Pons (tissue), 1 donor: ENCODE results near the gene CWC25.
"Not testable (repeated sequence)": the region's sequence is repeated elsewhere in the genome, so short reads cannot be mapped to it uniquely, and the experiment has no call there.

Experiments
- DNase-seq: peaks from one replicate; pipeline ENCODE4 v3.0.0-alpha.2; 2016; ENCODE audit warnings: low spot score

The CWC25 gene

DNA sequence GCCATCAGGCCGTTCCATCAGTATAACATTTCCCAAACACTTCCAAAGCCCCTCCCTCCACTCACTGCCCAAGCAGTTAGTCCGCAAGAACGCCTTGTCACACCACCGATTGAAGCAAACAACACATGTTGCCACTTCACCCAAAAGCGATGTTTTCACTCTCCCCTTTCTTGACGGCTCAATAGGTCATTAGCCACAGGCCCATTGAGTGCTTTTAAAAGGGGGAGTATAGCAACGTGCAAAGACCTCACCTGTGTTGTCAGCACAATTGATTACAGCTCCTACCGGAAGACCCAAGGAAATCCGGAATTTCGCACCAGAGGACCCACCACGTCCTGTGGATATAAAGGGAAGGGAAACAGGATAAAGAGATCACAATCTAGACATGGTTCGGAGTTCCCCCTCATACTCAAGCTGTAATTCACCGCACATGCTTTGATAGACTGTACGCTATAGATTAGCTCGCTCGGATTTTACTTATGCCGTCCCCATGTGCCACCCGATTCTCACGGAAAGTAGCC lies 27.7 kb upstream of the CWC25 start:
- DNase-seq, result no peak

- no peak for DNase-seq
Observed at GRCh38 chr17:38851434-38851833, 26.3 kb upstream of the CWC25 start.

DNA sequence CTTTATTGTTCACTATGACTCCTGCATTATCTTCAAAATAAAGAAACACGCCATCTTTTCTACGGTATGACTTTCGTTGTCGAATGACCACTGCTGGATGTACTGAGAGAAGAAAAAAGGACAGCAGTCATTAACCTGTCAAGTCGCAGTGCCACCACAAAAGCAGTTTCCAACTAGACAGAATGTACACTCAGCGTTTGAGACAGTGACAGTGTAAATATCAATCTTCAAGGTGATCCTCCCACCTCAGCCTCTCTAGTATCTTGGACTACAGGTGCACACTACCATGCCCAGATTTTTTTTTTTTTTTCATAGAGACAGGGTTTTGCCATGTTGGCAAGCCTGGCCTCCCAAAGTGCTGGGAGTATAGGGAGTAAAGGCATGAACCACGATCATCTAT lies 25.3 kb upstream of the CWC25 start:
- DNase-seq, result no peak

- DNase-seq, result no peak
Observed at GRCh38 chr17:38848939-38849605, 24.0 kb upstream of the CWC25 start.

- no peak for DNase-seq
Observed at GRCh38 chr17:38848557-38848891, 23.4 kb upstream of the CWC25 start.

DNA sequence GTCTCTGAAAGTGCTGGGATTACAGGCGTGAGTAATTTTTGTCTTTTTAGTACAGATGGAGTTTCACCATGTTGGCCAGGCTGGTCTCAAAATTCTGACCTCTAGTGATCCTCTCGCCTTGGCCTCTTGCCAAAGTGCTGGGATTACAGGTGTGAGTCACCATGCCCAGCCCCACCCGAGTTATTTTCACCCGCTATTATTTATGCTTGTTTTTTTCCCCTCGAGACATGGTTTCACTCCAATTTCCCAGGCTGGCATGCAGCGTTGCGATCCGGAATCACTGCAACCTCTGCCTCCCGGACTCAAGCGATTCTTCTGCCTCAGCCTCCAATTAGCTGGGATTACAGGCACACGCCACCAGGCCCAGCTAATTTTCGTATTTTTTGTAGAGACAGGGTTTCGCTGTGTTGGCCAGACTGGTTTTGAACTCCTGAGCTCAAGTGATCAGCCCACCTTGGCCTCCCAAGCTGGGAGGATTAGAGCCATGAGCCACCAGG lies 19.2 kb upstream of the CWC25 start:
- no peak for DNase-seq

DNA sequence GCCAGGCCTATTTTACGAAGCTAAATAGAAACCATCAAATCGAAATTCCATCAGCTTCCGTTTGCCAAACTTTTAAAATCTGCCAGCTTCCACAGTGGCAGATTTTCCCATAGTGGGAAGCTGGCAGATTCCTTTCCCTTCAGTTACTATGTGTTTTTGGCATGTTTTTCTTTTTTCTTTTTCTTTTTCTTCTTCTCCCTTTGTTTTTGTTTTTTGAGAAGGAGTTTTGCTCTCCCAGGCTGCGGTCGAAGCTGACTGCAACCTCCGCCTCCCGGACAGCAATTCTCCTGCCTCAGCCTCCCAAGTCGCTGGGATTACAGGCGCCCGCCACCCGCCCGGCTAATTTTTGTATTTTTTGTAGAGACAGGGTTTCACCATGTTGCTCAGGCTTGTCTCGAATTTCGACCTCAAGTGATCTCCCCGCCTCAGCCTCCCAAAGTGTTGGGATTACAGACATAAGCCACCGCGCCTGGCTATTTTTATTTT lies 684 bp upstream of the CWC25 start:
- no peak for DNase-seq

DNA sequence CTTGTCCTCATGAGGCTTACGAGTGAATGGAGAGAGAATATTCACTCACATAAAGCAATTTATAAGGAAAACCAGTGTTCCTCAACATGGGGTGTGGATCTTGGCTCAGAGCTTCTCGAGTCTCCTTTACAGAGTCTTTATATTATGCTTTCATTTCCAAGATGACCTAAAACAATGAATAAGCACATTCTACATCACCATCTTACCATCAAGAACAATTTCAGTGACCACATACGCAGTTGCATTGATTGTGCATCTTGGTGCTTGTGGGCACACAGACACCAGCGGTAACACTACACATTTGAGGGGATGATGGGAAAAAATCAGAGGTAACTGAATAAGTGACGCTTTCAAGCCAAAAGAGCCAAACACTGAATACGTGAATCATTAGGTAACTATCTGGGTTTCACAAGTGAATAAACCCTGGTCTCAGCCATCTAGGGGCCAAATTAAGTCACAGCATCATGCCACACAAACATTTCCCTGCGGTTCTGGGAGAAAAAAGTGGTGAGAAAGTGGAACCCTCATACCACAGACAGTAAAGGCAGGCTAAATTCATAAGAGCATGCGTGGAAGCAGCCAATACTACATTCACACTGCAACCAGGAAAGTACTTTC lies 9.4 kb downstream of the CWC25 start:
- no peak for DNase-seq

DNA sequence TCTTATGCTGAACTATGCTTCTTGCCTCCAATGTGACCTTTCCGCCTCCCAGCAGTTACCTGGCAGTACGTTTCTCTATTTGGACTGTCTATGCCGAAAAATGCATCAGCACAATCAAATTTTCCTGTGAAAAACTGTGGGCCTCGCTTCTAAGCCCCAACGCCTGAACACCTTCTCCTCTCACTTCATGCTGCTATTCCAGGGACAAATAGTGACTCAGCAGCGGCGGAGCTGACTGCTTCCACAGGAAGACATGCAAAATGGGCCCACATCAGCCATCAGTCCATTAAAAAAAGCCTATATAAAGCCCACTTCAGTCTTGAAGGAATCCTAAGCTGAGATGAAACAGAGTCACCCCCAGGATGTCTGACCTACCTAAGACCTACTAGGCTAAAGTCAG lies 15.3 kb downstream of the CWC25 start:
- DNase-seq, result no peak

DNA sequence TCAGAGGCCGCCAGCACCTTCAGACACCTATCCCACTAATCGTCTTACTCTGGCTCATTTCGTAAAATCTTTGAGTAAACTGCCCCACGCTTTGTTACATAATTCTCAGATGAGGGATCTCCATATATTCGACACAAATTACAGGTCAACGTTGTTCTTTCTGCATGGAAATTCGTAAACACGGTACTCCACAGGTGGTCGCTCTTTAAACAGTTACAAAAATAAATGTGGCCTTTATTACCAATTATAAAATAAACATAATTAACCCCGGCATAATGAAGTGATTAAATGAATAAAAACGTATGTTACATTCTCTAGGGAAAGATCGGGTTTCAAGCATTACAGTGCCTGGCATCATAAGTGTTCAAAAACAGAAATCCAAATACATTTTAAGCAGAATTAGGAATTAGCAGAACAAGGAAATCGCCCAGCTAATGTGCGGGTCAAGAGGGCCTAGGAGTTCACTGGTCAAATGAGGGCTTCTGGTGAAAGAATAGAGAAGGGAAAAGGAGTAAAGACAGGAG lies 24.8 kb downstream of the CWC25 start:
- no peak for DNase-seq

- DNase-seq, result peak; percentile 95
Observed at GRCh38 chr17:38799501-38800236, 25.5 kb downstream of the CWC25 start, which contains the start of gene PIP4K2B. Gene PIP4K2B (minus strand): TSS chr17:38799556. CDS start chr17:38799424, 132 bp downstream.

- DNase-seq, result peak; percentile 45
Observed at GRCh38 chr17:38798614-38799500, 26.3 kb downstream of the CWC25 start.

GRCh38 chr17:38797828-38798227 lies 27.3 kb downstream of the CWC25 start:
- no peak for DNase-seq

DNA sequence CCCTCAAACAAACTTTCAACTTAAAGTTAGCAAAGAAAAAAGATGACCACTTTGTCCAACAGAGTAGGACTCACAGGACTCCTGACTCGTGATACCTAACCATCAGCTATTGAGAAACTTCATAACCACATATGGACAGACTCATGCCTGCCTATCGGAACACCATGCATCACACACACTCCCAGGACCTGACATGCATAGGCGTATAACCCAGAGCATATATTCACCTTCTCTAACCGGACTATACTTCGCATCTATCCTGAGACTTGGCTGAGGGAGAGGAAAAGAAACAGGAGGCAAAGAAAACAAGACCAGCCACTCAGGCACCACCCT lies 28.0 kb downstream of the CWC25 start:
- no peak for DNase-seq

- DNase-seq, result no peak
Observed at GRCh38 chr17:38796451-38797157, 28.5 kb downstream of the CWC25 start.

GRCh38 chr17:38794221-38794620 lies 30.9 kb downstream of the CWC25 start:
- no peak for DNase-seq

DNA sequence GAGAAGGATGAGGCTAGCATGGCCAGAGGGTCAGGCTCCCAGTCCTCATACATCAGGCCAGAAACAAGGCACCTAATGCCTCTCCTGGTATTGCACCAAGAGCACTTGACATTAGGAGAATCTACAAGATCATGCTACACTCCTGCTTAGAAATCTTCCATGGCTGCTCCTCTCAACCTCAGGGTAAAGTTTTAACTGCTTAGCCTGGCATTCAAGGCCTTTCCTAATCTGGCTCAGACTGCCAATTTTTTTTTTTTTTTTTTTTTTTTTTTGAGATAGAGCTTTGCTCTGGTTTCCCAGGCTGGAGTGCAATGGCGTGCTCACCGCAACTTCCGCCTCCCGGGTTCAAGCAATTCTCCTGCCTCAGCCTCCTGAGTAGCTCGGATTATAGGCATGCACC lies 34.0 kb downstream of the CWC25 start:
- no peak for DNase-seq

DNA sequence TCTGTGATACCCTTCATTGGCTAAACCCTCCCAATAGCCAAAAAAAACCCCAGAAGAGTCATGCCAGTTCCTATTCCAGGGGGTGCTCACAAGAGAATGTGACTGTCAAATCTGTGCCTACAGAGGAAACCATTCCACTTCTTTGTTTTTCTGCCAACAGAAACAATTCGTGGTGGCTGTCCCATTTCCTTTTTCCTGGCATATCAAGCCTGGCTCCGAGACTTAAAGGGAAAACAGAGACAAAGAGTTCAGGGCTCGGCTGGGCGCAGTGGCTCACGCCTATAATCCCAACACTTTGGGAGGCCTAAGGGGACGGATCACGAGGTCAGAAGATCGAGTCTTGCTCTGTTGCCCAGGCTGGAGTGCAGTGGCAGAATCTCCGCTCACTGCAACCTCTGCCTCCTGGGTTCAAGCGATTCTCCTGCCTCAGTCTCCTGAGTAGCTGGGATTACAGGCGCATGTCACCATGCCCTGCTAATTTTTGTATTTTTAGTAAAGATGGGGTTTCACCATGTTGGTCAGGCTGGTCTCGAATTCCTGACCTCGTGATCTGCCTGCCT lies 34.9 kb downstream of the CWC25 start:
- DNase-seq, result not testable (repeated sequence)

DNA sequence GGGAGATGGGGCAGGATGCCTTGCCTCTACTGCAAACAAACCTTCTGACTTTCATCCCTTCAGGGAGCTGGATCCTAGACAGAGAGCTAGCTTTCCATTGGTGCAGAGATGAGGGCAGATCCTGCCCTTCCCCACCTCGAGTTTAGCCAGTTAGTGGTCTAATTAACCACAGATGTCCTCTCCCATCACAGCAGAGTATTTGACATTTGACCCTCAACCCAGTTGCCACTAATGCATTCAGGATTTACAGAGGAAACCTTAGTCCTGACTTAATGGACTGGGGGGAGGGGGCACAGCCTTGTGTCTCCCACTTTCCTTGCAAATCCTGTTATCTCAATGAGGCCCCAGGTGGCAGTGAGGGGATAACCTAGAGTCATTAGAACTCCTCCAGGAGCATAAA lies 35.9 kb downstream of the CWC25 start:
- DNase-seq, result no peak

- not testable (repeated sequence) for DNase-seq
Observed at GRCh38 chr17:38787999-38788398, 37.1 kb downstream of the CWC25 start.

DNA sequence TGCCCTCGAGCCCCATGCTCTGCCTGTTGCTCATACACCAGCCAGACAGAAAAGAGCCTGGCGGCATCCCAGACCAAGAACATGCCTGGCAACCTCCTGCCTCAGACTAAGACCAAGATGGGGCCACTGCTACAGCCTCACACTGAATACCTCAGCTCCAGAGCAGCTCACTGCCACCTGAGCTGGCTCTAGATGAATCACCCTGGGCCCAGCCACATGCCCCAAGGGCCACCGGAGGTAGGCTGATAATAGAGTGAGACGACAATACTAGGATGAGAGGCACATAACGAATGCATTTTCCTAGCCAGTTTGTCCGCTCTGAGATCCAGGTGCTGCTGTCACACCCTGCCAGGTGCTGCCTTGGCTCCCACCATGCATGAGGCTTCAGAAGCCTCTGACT lies 38.7 kb downstream of the CWC25 start:
- DNase-seq, result no peak
